C4-2B (cell line): Measurements from ENCODE around the gene TEX29.

Source experiments
- ZFX ChIP-seq: fragments of 450-650 bp; IDR thresholded peaks from 2 replicates; pipeline ENCODE4 v1.6.1; 2017
- TF ChIP-seq, protein P1 (sequence below): fragments of 450-650 bp; conservative IDR thresholded peaks from 2 replicates; pipeline ENCODE4 v1.5.1; 2017; ENCODE audit warnings: mild to moderate bottlenecking

DNA sequence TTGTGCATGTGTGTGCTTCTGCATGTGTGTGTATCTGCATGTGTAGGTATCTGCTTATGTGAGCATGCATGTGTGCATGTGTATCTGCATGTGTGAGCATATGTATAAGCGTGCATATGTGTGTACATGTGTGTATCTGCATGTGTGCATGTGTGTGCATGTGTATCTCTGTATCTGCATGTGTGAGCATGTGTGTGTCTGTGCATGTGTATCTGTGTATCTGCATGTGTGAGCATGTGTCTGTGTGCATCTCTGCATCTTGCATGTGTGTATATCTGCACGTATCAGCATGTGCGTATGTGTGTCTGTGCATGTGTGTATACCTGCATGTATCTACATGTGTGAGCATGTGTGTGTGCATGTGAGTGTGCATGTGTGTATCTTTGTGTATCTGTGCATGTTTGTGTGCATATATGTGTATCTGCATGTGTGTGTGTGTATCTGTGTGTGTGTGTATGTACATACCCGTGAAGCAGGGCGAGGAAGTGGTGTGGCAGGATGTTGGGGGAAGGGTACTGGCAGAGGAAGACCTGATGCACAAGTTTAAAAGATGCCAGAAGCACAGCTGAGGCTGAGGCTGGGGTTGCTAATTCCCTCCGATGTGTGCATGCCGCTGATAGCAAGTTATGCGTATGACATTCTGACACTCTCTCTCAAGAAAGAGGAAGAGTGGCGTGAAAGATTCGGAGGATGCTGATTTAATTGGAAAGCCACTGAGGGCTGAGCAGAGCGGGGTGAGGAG is 64.2 kb downstream of the TEX29 start:
- TF ChIP-seq, protein P1, sequence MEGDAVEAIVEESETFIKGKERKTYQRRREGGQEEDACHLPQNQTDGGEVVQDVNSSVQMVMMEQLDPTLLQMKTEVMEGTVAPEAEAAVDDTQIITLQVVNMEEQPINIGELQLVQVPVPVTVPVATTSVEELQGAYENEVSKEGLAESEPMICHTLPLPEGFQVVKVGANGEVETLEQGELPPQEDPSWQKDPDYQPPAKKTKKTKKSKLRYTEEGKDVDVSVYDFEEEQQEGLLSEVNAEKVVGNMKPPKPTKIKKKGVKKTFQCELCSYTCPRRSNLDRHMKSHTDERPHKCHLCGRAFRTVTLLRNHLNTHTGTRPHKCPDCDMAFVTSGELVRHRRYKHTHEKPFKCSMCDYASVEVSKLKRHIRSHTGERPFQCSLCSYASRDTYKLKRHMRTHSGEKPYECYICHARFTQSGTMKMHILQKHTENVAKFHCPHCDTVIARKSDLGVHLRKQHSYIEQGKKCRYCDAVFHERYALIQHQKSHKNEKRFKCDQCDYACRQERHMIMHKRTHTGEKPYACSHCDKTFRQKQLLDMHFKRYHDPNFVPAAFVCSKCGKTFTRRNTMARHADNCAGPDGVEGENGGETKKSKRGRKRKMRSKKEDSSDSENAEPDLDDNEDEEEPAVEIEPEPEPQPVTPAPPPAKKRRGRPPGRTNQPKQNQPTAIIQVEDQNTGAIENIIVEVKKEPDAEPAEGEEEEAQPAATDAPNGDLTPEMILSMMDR = no peak
- TF ChIP-seq ZFX = no peak
